NCI-H774 (cell line): ENCODE results near the gene TSPAN13.

Source experiments
- DNase-seq: peaks from one replicate; lab custom pipeline; 2025; lab: John Stamatoyannopoulos, UW

The TSPAN13 gene

DNA sequence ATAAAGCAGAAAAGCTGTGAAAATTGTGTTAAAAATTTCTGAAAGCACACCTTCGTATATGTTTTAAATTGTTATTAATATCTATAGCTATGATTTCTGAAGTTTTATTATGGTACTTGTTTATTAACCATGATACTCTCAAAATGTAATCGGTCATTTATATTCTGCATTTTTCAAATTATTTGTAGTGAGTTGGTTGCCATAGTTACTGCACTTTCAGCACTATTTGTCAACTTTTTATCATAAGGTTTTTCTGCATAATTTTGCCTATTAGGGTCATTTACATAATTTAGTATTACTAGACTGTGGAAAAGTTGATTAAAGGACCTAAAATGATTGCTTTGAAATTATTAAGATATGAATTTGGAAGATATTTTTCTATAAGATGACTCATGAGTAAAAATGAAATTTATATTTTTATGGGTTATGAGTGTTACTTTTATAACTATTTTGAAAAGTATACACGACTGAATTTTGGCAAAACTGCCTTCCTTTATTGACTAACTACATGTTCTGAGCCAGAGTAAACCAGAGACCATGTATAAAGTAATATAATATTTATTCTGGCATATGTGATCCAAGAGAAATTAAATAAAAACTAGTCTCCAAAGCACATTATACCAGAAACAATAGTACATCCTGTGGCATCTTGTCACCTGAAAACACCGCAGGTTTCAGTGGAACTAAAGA is 59.1 kb downstream of the TSPAN13 start:
- no peak for DNase-seq

DNA sequence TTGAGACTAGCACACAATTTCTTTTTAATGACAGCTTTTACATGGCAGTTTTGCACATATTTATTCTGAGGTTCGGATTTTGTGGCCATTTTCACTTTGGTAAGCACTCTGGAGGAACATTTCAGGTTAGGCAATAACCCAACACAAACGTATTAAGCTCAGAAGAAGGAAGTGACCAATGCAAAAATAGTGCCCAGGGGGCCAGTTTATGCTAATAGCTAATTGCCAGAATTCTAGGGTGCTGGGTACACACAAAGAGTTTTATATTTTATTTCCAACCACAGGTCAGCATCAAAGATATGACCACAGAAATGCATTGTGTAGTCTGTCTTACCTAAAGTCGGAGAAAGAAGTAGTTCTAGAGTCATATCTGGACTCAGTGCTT is 59.7 kb downstream of the TSPAN13 start:
- DNase-seq: no peak

- DNase-seq: no peak
Observed at GRCh38 chr7:16815001-16815400, 61.4 kb downstream of the TSPAN13 start.

GRCh38 chr7:16816824-16817223 is 63.3 kb downstream of the TSPAN13 start:
- no peak for DNase-seq

GRCh38 chr7:16817536-16817935 is 64.0 kb downstream of the TSPAN13 start:
- DNase-seq: no peak

DNA sequence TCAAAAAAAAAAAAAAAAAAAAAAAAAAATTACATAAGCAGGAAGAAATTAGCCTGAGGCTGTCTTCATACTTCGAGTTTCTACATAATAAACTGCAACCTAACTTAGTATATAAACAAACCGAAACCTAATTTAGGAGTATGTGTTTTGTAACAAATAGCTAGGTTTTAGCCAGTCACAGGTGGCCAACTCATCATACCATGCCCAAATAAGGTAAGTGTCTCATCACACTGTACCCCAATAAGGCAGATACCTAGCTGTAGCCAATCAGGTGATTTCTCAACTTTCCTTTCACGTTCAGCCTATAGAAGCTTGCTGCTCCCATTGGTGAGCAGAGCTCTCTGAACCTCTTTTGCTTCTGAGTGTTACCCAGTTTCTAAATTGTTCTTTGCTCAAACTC is 65.2 kb downstream of the TSPAN13 start:
- no peak for DNase-seq

- DNase-seq: no peak
Observed at GRCh38 chr7:16822029-16822428, 68.5 kb downstream of the TSPAN13 start.

- no peak for DNase-seq
Observed at GRCh38 chr7:16826060-16826459, 72.5 kb downstream of the TSPAN13 start.

DNA sequence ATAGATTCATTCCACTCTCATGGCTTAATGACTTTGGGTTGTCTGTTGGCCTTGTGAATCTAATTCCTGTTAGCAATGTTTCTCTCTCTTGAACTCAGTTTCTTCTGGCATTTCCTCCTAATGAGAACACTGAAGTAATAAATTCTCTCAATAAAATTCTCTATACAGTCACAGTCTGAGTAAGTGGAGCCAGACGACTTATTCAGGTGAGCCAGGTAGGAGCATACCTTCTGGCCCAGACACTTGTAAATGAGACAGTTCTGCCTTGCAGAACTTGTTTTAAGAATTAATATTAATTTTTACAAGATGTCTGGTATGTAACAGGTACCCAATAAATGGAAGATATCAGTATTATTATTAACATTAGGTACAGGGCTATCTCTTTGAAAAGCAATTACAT is 79.8 kb downstream of the TSPAN13 start:
- no peak for DNase-seq
